NCI-H524 (cell line): ENCODE data around the gene EML5.
"Not testable (repeated sequence)": the region's sequence is repeated elsewhere in the genome, so short reads cannot be mapped to it uniquely, and the experiment has no call there.

ENCODE experiments used
- DNase-seq, 2 experiments: peaks; one replicate each; lab custom pipeline; 2025; lab: John Stamatoyannopoulos, UW

Gene EML5

DNA sequence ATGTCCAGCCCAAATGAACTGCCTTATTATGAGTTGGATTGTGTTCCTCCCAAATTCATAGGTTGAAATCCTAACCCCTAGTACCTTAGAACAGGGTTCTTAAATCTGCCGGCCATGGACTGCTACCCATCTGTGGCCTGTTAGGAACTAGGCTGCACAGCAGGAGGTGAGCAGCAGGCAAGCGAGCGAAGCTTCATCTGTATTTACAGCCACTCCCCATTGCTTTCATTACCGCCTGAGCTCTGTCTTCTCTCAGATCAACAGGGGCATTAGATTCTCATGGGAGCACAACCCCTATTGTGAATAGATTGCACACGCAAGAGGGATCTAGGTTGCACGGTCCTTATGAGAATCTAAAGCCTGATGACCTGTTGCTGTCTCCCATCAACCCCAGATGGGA is 9.8 kb upstream of the EML5 start:
- DNase-seq, result peak; percentile 21 to 40

DNA sequence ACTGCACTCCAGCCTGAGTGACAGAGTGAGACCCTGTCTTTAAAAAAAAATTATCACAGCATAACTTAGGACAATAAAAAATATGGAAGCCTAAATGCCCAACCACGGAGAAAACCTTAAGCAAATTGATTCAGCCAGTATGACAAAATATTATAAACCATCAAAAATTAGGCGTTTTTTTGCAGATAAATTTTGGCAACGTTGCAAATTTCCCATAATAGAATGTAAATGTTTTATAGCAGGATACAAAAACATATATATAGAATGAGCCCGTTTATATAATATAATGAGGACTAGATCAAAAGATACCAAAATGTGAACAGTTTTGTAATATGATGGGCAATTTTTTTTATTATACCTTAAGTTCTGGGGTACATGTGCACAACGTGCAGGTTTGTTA is 6.8 kb upstream of the EML5 start:
- no peak for DNase-seq

DNA sequence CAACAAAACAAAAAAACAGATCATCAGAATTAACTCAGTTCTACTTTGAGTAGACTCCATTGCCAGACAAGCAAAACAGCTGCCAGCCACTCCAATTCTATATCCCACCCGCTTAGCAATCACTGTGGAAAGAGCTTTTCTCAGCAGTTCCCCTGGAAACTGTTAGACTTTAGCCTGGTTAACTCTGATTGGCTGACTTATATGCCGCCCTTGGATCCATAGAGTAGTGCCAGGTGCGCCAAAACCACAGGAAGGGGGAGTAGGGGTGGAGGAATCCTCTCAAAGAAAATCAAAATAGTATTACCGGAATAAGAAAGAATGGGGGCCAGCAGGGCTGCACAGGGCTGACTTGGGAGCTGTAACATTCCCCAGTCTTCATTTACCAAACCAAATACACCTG is 5.4 kb upstream of the EML5 start:
- peak; percentile 98 to 99 for DNase-seq

DNA sequence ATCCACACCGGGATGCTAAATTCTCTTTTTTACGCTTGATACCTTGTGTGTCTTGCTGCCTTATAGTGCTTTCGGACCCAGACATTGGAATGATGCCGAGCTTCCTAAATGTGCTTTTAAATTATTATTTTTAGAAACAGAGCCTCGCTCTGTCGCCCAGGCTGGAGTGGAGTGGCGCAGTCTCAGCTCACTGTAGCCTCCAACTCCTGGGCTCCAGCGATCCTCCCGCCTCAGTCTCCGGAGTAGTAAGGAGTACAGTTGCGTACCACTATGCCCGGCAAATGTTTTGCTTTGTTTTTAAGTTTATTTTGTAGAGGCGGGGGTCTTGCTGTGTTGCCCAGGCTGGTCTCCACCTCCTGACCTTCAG is 489 bp upstream of the EML5 start:
- DNase-seq, result no peak

DNA sequence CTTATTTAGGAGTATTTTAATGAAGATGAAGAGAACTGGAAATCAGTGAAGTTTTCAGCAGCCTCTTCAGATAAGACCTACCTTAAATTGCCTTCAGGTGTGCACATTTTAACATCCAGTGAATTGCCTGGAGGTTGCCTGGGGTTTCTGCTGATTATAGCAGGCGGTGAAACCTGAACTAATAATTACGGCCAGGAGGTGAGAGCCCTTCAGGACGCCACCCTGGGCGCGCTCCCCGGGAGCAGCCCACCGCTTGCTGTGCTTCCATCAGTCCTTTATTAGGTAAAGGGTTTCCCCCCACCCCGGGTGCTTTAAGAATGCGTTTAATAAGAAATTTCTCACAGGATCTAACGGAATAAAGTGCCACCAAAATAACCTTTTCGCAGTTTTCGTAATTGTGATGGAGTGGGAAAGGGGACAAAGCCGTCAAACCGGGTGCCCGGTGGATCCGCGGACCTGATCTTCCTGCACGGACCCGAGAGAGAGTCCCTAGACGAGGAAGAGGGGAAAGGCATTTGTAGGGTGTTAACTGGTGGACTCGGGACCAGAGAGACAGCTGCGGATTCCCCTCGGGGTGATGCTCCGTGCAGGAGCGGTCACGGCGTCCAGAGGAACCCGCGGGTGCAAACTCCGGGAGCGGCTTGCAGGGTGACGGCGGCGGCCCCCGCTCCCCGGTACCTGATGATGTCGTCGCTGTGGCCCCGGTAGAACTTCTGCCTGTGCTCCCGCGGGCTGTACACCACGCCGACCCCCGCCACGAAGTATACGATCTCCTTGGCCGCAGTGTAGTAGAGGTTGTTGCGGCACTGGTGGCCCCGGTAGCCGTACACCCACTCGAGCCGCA is 902 bp downstream of the EML5 start:
- DNase-seq, result peak; percentile 72 to 73

DNA sequence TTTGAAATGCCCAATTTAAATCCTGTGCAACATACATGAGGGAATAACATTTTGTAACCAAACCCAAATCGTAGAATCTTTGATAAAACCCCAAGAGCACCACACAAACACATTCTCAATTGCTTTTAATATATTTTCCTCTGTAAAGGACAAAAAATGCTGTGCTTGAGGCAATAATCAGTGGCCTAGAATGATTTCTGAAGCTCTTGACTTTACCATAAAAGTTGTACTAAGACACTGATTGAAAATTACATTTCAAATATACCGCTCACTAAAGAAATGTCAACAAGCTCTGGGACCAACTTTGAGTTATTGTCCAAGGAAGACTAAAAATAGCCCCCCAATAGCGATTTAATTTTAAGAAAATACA is 1.5 kb downstream of the EML5 start:
- no peak for DNase-seq

DNA sequence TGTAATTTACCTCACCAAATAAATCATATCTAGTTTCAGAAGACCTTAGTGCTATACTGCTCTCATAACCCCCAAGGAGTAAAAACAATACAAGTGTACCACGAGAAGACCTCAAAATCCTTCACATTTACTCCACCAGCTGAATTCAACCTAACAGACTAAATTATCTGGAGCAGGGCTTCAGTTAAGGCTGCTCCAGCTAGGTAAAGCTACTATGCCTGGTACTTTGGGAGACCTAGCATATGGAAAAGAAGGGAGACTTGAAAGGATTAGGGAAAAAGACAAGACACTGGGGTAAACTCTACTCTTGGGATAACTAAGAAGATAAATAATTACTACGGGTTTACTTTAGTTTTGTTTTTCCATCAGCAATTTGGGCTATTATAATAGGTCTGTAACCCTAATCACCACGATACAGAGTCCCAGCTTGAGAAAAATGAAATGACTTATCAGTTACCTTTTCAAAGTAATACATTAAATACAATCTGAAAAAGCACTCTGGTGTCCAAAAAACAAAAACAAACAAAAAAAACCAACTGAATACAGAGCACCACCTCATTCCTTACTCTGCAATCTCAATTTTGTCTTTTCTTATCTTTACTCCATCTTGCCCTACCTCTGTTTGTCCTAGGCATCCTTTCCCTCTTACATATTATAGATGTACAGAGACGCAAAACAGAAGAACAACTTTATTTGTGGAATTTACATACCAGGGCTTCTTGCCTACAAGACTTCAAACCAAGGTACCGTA is 2.1 kb downstream of the EML5 start:
- DNase-seq, result peak; percentile 47 to 67

DNA sequence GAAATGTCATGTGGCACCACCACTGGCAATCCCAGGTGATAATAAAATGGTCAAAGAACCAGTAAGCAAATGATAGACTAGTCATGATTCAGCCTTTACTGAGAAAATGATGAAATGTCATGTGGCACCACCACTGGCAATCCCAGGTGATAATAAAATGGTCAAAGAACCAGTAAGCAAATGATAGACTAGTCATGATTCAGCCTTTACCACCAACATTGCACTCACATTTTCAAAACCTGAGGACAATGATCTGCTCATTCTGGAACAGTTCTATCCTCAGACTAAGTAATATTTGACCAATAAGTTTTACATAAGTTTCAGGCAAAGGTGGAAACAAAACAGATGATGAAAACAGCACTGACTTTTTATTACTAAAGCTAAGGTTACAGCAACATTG is 3.2 kb downstream of the EML5 start:
- not testable (repeated sequence) for DNase-seq

DNA sequence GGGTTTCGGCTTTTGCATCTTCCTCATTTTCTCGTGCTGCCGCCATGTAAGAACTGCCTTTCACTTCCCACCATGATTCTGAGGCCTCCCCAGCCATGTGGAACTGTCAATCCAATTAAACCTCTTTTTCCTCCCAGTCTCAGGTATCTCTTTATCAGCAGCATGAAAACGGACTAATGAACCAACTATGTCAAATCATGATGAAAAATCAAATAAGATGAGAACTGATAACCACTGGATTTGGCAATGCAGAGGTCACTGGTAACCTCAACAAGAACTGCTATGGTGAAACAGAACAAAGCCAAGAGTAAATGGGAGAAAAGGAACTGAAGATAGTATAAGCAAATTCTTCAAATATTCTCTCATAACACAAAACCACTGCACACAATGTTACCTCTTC is 6.0 kb downstream of the EML5 start:
- DNase-seq, result no peak

DNA sequence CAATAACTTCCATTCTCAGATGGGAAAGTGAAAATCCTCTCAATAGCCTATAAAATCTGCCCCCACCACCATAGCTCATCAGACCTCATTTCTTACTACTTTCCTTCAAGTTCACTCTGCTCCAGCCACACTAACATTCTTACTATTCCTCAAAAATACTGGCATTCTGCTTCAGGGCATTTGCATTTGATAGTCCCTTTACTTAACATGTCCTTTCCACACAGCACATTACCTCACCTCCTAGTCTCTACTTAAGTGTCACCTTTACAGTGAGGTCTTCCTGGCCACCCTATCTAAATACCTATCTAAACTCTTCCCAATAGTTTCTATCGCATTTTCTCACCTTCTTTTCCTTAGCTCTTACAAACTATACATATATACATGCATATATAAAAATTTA is 6.8 kb downstream of the EML5 start:
- DNase-seq, result no peak

DNA sequence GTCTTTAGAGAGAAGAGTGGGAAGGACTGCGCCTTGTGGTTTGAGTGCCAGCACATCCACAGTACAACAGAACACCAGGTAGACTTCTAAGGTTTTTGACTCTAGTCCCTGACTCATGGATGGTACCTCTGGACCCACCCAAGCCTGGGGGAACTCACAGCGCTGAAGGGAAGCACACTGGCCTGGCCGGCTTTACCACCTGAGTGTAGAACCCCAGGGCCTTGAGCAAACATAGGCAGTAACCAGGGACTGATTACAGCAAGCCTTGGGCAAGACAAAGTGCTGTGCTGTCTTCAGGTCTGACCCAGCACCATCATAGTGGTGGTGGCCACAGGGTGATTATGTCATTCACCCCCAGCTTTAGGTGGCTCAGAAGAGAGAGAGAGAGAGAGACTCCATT is 17.2 kb downstream of the EML5 start:
- DNase-seq, result no peak

DNA sequence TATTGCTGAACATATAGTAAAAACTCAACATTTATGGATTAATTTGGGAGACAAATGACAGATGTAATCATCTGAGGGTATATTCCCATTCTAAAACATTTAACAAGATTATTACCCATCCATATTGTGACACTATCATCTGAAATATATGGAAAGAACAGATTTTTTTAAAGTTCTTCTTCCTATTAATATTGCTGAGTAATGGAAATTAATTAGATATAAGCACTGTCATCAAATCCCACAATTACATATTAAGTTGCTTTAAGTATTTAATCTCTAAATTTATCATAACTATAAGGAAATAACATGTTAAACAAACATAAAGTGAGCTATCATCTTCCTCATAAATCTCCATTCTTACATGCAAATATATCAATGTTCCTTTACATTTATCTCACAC is 22.0 kb downstream of the EML5 start:
- DNase-seq, result no peak

DNA sequence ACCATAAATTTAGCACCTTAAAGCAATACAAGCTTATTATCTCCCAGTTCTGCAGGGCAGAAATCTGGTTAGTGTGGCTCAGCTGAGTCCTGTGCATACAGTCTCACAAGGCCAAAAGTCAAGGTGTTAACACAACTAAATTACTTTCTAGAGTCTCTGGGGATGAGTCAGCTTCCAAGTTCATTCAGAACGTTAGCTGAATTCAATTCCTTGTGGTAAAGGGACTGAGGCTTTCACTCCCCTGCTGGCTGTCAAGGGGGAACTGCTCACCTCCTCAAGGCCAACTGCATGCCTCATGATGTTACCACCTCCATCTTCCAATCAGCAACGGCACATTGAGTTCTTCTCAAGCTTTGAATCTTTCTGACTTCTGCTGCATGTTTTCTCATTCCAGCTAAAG is 27.6 kb downstream of the EML5 start:
- DNase-seq, result no peak

DNA sequence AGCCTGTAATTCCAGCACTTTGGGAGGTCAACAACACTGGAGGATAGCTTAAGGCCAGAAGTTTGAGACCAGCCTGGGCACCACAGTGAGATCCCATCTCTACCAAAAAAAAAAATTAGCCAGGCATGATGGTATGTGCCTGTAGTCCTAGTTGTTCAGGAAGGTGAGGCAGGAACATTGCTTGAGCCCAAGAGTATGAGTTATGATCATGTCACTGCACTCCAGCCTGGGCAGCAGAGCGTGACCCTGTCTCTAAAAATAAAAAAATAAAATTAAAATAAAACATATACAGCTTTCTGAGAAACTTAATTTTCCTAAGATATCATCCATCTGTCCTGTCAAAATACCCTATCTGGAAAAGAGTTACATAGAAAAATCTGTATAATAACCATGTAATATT is 38.9 kb downstream of the EML5 start:
- DNase-seq, result no peak

DNA sequence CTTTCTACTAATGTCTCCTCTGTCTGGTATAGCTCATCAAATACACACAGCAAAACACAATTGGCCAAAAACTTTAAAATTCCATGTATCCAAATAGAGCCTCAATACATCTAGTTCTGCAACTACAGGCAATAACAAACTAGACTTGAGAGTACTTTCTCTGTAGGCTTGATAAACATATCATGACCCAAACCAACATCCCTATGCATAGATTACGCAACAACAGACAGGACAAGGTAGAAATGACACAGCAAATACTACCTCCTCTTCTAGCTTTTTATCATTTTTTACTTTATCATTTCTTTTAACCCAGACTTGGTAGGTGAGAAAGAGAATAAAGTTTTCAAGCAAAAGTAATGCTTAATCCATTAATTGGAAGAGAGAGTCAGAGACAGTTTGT is 41.8 kb downstream of the EML5 start:
- no peak for DNase-seq

DNA sequence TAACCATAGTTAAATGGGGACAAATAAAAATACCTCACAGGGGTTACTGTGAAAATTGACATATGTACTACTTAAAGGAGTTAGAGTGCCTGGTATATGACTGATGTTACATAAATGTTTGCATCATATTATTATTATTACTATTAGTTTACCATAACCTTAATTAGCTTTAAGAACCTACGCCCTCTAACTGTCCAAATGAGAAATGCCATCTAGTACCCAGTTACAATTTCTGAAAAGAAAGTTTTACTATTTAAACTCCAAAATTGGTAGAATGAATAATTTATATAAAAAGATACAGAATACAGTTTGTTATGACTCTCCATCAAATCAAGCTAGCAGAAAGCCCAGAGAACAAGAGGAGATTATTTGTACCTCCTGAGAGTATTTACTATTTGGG is 42.3 kb downstream of the EML5 start:
- no peak for DNase-seq

DNA sequence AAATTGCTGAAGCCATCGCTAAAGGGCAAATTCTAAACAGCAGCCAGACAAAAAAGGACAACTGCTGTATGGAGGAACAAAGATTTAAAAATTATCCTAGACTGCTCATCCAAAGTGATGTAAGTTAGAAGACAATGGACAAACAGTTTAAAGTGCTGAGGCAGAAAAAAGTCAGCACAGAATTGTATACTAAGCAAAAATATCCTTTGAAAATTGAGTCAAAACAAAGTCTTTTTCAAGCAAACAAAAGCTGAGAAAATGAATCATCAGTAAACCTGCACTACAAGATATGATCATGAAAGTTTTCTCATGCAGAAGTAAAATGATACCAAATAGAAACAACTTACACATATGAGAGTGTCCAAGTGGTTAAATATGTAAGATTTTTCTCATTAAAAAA is 43.6 kb downstream of the EML5 start:
- DNase-seq, result no peak

DNA sequence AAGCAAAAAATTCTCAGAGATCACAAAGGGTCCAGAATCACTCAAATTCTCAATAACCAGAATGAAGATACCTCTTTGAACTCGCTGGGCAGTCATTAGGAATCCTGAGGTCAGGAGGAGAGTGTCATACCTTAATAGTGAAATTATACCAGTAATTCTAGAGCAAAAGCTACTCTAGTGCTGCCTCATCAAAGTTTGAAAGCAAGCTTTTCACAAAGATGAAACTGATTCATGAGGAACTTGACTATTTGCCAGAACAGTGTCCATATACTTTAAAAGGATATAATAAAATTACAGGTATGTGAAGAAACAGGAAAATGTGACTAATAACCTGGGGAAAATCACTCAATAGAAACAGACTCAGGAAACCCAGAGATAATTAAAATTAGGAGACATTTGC is 44.5 kb downstream of the EML5 start:
- DNase-seq, result no peak

DNA sequence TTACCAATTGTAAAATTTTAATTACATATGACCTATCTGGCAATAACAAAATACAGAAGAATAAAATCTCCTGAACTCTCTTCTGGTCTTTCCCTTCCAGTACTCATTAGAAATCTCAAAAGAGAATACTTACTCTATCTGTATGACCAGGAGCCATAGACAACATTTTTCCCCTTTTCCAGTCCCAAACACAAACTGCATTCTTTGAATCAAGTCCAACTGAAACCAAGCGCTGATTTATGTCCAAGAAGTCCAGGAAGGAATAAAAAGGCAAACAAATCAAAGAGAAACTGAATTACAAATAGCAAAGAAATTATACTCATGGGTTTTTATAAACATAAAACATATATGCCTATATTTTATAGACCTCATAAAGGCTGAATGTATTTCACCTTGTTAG is 46.7 kb downstream of the EML5 start:
- DNase-seq, result no peak

DNA sequence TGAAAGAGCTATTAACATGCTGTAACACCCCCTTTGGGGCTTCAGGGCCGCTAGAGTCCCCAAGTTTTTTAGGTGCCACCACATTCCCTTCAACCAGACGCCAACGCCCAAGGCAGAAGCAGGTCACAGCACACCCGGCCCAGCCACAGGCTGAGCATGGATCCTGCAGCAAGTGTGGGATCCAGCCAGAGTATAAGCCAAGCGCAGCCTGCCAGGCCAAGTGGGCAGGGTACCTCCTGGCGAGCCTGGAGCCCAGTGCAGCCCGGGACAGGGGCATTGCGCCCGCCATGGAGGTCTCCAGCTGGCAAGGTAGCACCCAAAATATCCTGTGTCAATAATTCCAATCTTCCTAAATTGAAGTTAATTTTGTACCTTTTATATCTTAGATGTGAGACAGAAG is 55.5 kb downstream of the EML5 start:
- no peak for DNase-seq

DNA sequence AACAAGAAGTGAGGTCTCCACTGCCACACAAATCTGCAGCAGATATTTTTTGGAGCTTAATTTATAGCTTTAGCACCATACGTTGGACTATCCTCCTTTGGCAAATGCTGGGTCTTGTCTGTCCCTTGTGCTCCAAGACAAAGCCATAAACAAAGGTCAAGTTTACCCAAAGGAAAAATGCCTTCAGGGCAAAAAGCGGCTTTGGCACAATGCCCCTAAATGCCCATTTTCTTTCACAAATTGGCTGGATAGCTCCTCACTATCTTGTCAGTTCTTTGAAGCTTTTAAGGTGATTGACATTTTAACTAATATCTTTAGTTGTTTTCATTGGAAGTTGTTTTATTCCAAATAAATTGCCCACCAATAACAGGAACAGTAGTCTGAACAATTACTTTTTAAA is 59.6 kb downstream of the EML5 start:
- no peak for DNase-seq

DNA sequence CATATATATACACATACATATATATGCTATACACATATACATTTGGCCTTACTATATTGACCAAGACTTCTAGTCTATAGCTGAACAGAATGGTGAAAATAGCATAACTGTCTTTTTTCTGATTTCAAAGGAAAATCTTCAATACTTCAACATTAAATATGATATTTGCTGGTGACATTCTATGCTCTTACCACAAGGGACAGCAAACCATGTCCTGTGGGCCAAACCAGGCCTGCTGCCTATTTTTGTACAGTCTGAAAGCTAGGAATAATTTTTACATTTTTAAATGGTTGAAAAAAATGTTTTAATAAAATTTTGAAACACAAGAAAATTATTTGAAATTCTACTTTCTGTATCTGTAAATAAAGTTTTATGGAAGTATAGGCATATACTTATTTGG is 63.6 kb downstream of the EML5 start:
- DNase-seq, result no peak

DNA sequence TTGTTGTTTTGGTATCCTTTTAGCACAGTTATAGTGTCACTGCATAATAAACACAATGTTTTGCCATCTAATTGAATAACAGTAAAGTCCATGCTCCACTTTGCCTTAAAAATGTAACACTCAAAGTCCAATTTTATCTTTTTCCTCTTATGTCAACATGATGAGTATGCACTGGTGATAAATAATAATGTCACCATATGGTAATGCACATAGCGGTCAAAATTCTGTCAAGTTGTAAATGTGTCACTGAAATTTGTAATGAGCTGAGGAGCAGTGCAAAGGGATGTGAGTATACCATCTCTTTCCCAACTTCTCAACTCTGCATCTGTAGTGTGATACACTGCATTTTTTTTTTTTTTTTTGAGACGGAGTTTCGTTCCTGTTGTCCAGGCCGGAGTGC is 65.7 kb downstream of the EML5 start:
- no peak for DNase-seq

DNA sequence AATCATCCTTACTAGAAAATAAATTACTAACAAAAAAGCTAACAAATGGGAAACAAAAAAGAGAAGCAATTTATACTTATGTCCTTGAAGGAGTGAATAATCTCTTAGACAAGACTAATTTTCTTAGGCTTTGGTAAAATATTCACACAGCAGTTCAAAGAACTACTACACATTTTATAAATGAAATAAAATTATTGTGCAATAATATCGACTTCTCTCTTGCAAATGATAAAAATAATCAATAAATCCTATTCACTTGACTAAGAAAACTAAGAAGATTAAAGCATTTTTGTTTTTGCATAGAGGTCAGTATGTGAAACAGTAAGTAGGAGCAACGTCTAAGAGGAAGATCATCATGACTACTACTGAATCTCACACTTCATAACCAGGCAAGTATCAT is 82.0 kb downstream of the EML5 start:
- no peak for DNase-seq
